Fibroblast of mammary gland (primary cell): ENCODE data around the gene DPYSL4.

Experiments
- DNase-seq: peaks from one replicate; pipeline ENCODE4 v3.0.0-alpha.2; 2010; ENCODE audit warnings: low read depth
- H3K4me3 ChIP-seq: 2 replicates; pipeline ENCODE4 v1.5.1; 2011; ENCODE audit warnings: low read depth, mild to moderate bottlenecking, low read length, moderate library complexity; ENCODE audit not compliant: control insufficient read depth
- CTCF ChIP-seq: conservative IDR thresholded peaks from 2 replicates; pipeline ENCODE4 v1.5.1; 2011; ENCODE audit warnings: low read depth, low read length, inconsistent platforms; ENCODE audit not compliant: control insufficient read depth, insufficient read depth

Gene DPYSL4

GRCh38 chr10:132228616-132229015 is 41.9 kb downstream of the DPYSL4 start:
- no peak for TF ChIP-seq CTCF

GRCh38 chr10:132229096-132229495 is 42.3 kb downstream of the DPYSL4 start:
- H3K4me3 ChIP-seq: no peak overlapping the region
- TF ChIP-seq CTCF: no peak
- DNase-seq: peak; percentile 5

More at GRCh38 chr10:132228616-132229015, 41.9 kb downstream of the DPYSL4 start:
- no peak for DNase-seq
- H3K4me3 ChIP-seq: no peak overlapping the region

- no peak overlapping the region for H3K4me3 ChIP-seq
- DNase-seq: no peak
- TF ChIP-seq CTCF: no peak
Measured at GRCh38 chr10:132229834-132230556, 43.2 kb downstream of the DPYSL4 start.

- TF ChIP-seq CTCF: no peak
- H3K4me3 ChIP-seq: no peak overlapping the region
- no peak for DNase-seq
Measured at GRCh38 chr10:132230557-132231210, 43.9 kb downstream of the DPYSL4 start.

GRCh38 chr10:132231656-132232022 is 44.9 kb downstream of the DPYSL4 start:
- no peak overlapping the region for H3K4me3 ChIP-seq
- DNase-seq: no peak
- TF ChIP-seq CTCF: no peak

- H3K4me3 ChIP-seq: no peak overlapping the region
- DNase-seq: no peak
- no peak for TF ChIP-seq CTCF
Measured at GRCh38 chr10:132232023-132232951, 45.5 kb downstream of the DPYSL4 start.
